Measurements from ENCODE around the gene LILRB1. TPM values are rescaled to one million over a fixed set of nuclear protein-coding genes. Genes with fewer than 3 reads are reported as not detected.

LILRB1 gene
- total RNA-seq, 4 donors from 2014 or later = 0.59 to 15.3 (median 3.4) TPM

GRCh38 chr19:54608792-54609191 is 21.5 kb upstream of the LILRB1 start:
- WGBS, 2 donors = 89 to 92% methylated on average over 15 of the region's 15 CpGs
- Histone ChIP-seq H3K36me3 (no peaks in the 10 kb centered on the region), H3K4me1 (no peaks in the 10 kb centered on the region), H3K27ac (no peak overlapping the region), H3K27me3 (no peaks in the 10 kb centered on the region), H3K9me3 (peaks cover 0 to 58% (median 0%) of the 10 kb centered on the region in 4 donors), H3K4me3 (no peak overlapping the region)
- no peak for TF ChIP-seq EP300 (IDR thresholded peaks at IDR 0.05)
- TF ChIP-seq POLR2A (IDR thresholded peaks at IDR 0.05) = no peak
- no peak for TF ChIP-seq CTCF (IDR thresholded peaks at IDR 0.05)
- DNase-seq (ENCODE audit: low spot score in 2 of 2) = no peak

GRCh38 chr19:54609356-54609791 is 20.9 kb upstream of the LILRB1 start:
- H3K27me3 ChIP-seq = no peaks in the 10 kb centered on the region
- H3K36me3 ChIP-seq = no peaks in the 10 kb centered on the region
- H3K4me1 ChIP-seq = no peaks in the 10 kb centered on the region
- TF ChIP-seq CTCF (IDR thresholded peaks at IDR 0.05) (no peak), EP300 (IDR thresholded peaks at IDR 0.05) (no peak), POLR2A (IDR thresholded peaks at IDR 0.05) (no peak)
- H3K9me3 ChIP-seq = peaks cover 0 to 57% (median 0%) of the 10 kb centered on the region in 4 donors
- no peak overlapping the region for H3K4me3 ChIP-seq
- WGBS, 2 donors = 85 to 92% methylated on average over 26 of the region's 26 CpGs
- H3K27ac ChIP-seq = no peak overlapping the region
- DNase-seq (ENCODE audit: low spot score in 2 of 2) = no peak

- Histone ChIP-seq H3K36me3 (no peaks in the 10 kb centered on the region), H3K27ac (no peak overlapping the region), H3K4me3 (no peak overlapping the region), H3K27me3 (no peaks in the 10 kb centered on the region), H3K9me3 (peaks cover 0 to 37% (median 0%) of the 10 kb centered on the region in 4 donors), H3K4me1 (no peaks in the 10 kb centered on the region)
- TF ChIP-seq CTCF (IDR thresholded peaks at IDR 0.05) (no peak), POLR2A (IDR thresholded peaks at IDR 0.05) (no peak), EP300 (IDR thresholded peaks at IDR 0.05) (no peak)
- no peak for DNase-seq (ENCODE audit: low spot score in 2 of 2)
- WGBS, 2 donors = 92 to 100% methylated on average over 1 of the region's 1 CpG
These were observed 17.9 kb upstream of the LILRB1 start for GRCh38 chr19:54612428-54612827.

GRCh38 chr19:54614726-54615125 is 15.6 kb upstream of the LILRB1 start:
- H3K4me1 ChIP-seq = no peaks in the 10 kb centered on the region
- H3K4me3 ChIP-seq = no peak overlapping the region
- no peaks in the 10 kb centered on the region for H3K36me3 ChIP-seq
- DNase-seq (ENCODE audit: low spot score in 2 of 2) = no peak
- peaks cover 0 to 18% (median 0%) of the 10 kb centered on the region in 4 donors for H3K9me3 ChIP-seq
- H3K27me3 ChIP-seq = no peaks in the 10 kb centered on the region
- TF ChIP-seq EP300 (IDR thresholded peaks at IDR 0.05) = no peak
- TF ChIP-seq POLR2A (IDR thresholded peaks at IDR 0.05) = no peak
- TF ChIP-seq CTCF (IDR thresholded peaks at IDR 0.05) = no peak
- 85 to 96% methylated on average over 1 of the region's 1 CpG for WGBS, 2 donors
- H3K27ac ChIP-seq = no peak overlapping the region

GRCh38 chr19:54616057-54616456 is 14.2 kb upstream of the LILRB1 start:
- H3K27ac ChIP-seq = peak overlapping the region in 1 of 4 donors; percentile 38
- H3K9me3 ChIP-seq = peaks cover 0 to 8% (median 0%) of the 10 kb centered on the region in 4 donors
- no peaks in the 10 kb centered on the region for H3K4me1 ChIP-seq
- no peaks in the 10 kb centered on the region for H3K36me3 ChIP-seq
- TF ChIP-seq POLR2A (IDR thresholded peaks at IDR 0.05) (no peak), EP300 (IDR thresholded peaks at IDR 0.05) (no peak), CTCF (IDR thresholded peaks at IDR 0.05) (no peak)
- no peak overlapping the region for H3K4me3 ChIP-seq
- H3K27me3 ChIP-seq = no peaks in the 10 kb centered on the region
- WGBS, 2 donors = 65 to 72% methylated on average over 3 of the region's 3 CpGs
- no peak for DNase-seq (ENCODE audit: low spot score in 2 of 2)
